ENCODE measurements around the gene PNKD. TPM values are rescaled to one million over a fixed set of nuclear protein-coding genes. Genes with fewer than 3 reads are reported as not detected.
A peak's percentile ranks its signal among the peaks of the same experiment; 100 is the strongest.

PNKD gene
- total and polyA plus RNA-seq, 10 of the 15 experiments (the other 5 are each of a cell fraction or from before 2014, with no cell fraction given), result 27.2 to 106 (median 61.3) TPM

DNA sequence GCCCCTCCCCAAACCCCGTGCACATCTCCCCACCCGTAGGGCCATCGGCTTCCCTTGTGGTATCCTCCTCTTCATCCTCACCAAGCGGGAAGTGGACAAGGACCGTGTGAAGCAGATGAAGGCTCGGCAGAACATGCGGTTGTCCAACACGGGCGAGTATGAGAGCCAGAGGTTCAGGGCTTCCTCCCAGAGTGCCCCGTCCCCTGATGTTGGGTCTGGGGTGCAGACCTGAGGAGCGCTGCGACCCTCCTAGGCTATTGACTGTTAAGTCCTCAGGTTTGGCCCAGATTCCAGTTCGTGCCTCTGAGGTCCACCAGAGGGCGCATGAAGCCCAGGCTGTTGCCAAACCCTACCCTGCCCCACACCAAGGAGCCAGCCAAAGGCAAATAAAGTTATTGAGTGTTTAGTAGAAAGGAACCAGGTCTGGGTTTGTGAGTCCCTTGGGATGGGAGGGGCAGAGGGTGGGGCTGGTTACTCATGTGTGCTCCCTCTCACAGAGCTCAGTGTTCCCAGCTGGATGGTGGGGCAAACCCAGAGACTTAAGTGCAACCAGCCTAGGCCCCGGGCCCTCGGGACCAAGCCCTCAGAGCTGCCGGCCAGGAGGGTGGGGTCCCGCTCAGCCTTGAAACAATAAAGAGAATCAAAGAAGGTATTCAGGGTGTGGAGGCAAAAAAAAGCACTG is 2.4 kb downstream of the PNKD start (continued):
- no peak for TF ChIP-seq ZNF687 (IDR thresholded peaks at IDR 0.05)
- TF ChIP-seq ZSCAN29 (IDR thresholded peaks at IDR 0.05), result no peak
- TF ChIP-seq, protein P1, sequence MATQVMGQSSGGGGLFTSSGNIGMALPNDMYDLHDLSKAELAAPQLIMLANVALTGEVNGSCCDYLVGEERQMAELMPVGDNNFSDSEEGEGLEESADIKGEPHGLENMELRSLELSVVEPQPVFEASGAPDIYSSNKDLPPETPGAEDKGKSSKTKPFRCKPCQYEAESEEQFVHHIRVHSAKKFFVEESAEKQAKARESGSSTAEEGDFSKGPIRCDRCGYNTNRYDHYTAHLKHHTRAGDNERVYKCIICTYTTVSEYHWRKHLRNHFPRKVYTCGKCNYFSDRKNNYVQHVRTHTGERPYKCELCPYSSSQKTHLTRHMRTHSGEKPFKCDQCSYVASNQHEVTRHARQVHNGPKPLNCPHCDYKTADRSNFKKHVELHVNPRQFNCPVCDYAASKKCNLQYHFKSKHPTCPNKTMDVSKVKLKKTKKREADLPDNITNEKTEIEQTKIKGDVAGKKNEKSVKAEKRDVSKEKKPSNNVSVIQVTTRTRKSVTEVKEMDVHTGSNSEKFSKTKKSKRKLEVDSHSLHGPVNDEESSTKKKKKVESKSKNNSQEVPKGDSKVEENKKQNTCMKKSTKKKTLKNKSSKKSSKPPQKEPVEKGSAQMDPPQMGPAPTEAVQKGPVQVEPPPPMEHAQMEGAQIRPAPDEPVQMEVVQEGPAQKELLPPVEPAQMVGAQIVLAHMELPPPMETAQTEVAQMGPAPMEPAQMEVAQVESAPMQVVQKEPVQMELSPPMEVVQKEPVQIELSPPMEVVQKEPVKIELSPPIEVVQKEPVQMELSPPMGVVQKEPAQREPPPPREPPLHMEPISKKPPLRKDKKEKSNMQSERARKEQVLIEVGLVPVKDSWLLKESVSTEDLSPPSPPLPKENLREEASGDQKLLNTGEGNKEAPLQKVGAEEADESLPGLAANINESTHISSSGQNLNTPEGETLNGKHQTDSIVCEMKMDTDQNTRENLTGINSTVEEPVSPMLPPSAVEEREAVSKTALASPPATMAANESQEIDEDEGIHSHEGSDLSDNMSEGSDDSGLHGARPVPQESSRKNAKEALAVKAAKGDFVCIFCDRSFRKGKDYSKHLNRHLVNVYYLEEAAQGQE (IDR thresholded peaks at IDR 0.05; ENCODE audit: low read depth, low read length), result no peak
- TF ChIP-seq MEF2B (IDR thresholded peaks at IDR 0.05; ENCODE audit: partially characterized antibody, poor library complexity, severe bottlenecking), result peak; percentile 90
- TF ChIP-seq PML (IDR thresholded peaks at IDR 0.05; ENCODE audit: low read length), result no peak
- no peak for TF ChIP-seq LARP7 (IDR thresholded peaks at IDR 0.05)
- TF ChIP-seq ATF3 (IDR thresholded peaks at IDR 0.05; ENCODE audit: borderline replicate concordance, extremely low read depth, low read depth, low read length), result no peak
- TF ChIP-seq CHD1 (IDR thresholded peaks at IDR 0.05; ENCODE audit: low read depth, low read length), result no peak
- TF ChIP-seq HDGF (IDR thresholded peaks at IDR 0.05), result no peak
- no peak for TF ChIP-seq KLF5 (IDR thresholded peaks at IDR 0.05; ENCODE audit: partially characterized antibody)
- TF ChIP-seq, protein P2, sequence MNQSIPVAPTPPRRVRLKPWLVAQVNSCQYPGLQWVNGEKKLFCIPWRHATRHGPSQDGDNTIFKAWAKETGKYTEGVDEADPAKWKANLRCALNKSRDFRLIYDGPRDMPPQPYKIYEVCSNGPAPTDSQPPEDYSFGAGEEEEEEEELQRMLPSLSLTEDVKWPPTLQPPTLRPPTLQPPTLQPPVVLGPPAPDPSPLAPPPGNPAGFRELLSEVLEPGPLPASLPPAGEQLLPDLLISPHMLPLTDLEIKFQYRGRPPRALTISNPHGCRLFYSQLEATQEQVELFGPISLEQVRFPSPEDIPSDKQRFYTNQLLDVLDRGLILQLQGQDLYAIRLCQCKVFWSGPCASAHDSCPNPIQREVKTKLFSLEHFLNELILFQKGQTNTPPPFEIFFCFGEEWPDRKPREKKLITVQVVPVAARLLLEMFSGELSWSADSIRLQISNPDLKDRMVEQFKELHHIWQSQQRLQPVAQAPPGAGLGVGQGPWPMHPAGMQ (IDR thresholded peaks at IDR 0.05; ENCODE audit: borderline replicate concordance), result no peak
- TF ChIP-seq SRF (IDR thresholded peaks at IDR 0.05; ENCODE audit: low read depth in 2 of 2, low read length in 2 of 2), result no peak
- no peak for TF ChIP-seq NR2F1 (conservative IDR thresholded peaks at IDR 0.05)
- no peak for TF ChIP-seq FOS (IDR thresholded peaks at IDR 0.05; ENCODE audit: borderline replicate concordance, extremely low read depth, insufficient read length)
- no peak for TF ChIP-seq MTA3 (IDR thresholded peaks at IDR 0.05; ENCODE audit: borderline replicate concordance, low read length)
- TF ChIP-seq SIX5 (IDR thresholded peaks at IDR 0.05; ENCODE audit: low read depth, low read length, severe bottlenecking), result no peak
- no peak for TF ChIP-seq POU2F2 (IDR thresholded peaks at IDR 0.05; ENCODE audit: borderline replicate concordance, low read depth, low read length)
- TF ChIP-seq SMC3 (IDR thresholded peaks at IDR 0.05; ENCODE audit: borderline replicate concordance, low read length), result peak; percentile 94
- no peak for TF ChIP-seq NR2C1 (IDR thresholded peaks at IDR 0.05)
- no peak for TF ChIP-seq ATF7 (IDR thresholded peaks at IDR 0.05; ENCODE audit: low read depth)
- peak; percentile 71 for TF ChIP-seq YY1 (IDR thresholded peaks at IDR 0.05; ENCODE audit: low read depth, low read length)
- TF ChIP-seq POLR2AphosphoS2 (IDR thresholded peaks at IDR 0.05; ENCODE audit: low read depth, low read length), result no peak
- TF ChIP-seq WRNIP1 (IDR thresholded peaks at IDR 0.05; ENCODE audit: borderline replicate concordance, low read depth, low read length), result 0 out of 2 replicates have a peak, but pooled peaks have one; percentile 29
